Lung (tissue), 12 donors: ENCODE data around the gene RABGAP1L. TPM values are rescaled to one million over a fixed set of nuclear protein-coding genes. Genes with fewer than 3 reads are reported as not detected.

Source experiments
- ATAC-seq: fragments of 200-7000 bp; cut with Tn5 transposase; one replicate; pipeline ENCODE4 v1.9.1; 2020; ENCODE audit warnings: moderate number of reproducible peaks; ENCODE audit not compliant: insufficient read depth, low FRiP score
- DNase-seq, 3 donors: peaks; one replicate each; pipeline ENCODE4 v3.0.0-alpha.2; 2013 to 2017
- H3K27ac ChIP-seq, 2 donors: one replicate each; pipeline ENCODE4 v1.5.1; 2013; ENCODE audit warnings: mild to moderate bottlenecking in 2 of 2, moderate library complexity in 2 of 2, control low read depth in 1 of 2, inconsistent platforms in 1 of 2, low read depth in 1 of 2, low read length in 1 of 2
- H3K27me3 ChIP-seq, 3 donors: one replicate each; pipeline ENCODE4 v1.5.1; 2013; ENCODE audit warnings: low read length in 2 of 3; ENCODE audit not compliant: control insufficient read depth in 3 of 3, insufficient read depth in 3 of 3
- H3K36me3 ChIP-seq, 4 donors: one replicate each; pipeline ENCODE4 v1.5.1; 2013; ENCODE audit warnings: low read length in 4 of 4, mild to moderate bottlenecking in 1 of 4, moderate library complexity in 1 of 4; ENCODE audit not compliant: control insufficient read depth in 4 of 4, insufficient read depth in 4 of 4
- H3K4me1 ChIP-seq, 5 donors: one replicate each; pipeline ENCODE4 v1.5.1; 2013; ENCODE audit warnings: low read length in 5 of 5, mild to moderate bottlenecking in 2 of 5, moderate library complexity in 1 of 5; ENCODE audit not compliant: control insufficient read depth in 5 of 5, insufficient read depth in 5 of 5
- H3K4me3 ChIP-seq: one replicate; pipeline ENCODE4 v1.5.1; 2013; ENCODE audit warnings: mild to moderate bottlenecking, control low read depth, moderate library complexity
- H3K9ac ChIP-seq, 2 donors: one replicate each; pipeline ENCODE4 v1.5.1; 2013; ENCODE audit warnings: low read length in 2 of 2, control low read depth in 1 of 2; ENCODE audit not compliant: insufficient read depth in 1 of 2
- H3K9me3 ChIP-seq, 4 donors: one replicate each; pipeline ENCODE4 v1.5.1; 2013; ENCODE audit warnings: low read length in 3 of 4, mild to moderate bottlenecking in 1 of 4, moderate library complexity in 1 of 4; ENCODE audit not compliant: control insufficient read depth in 4 of 4, insufficient read depth in 3 of 4
- CTCF ChIP-seq: IDR thresholded peaks from 2 replicates; pipeline ENCODE4 v1.5.1; 2012; ENCODE audit warnings: mild to moderate bottlenecking; ENCODE audit errors: control extremely low read depth, extremely low read depth
- WGBS, 2 donors: extraction: QIAGEN DNeasy Blood & Tissue Kit; methylation state at CpG; one replicate each; pipeline ENCODE4 v1.1.7; 2013; 5-methylcytosine and 5-hydroxymethylcytosine counted together
- polyA plus RNA-seq, 2 donors: library from polyadenylated mRNA; stranded (reverse); fragments of 200-250 nt; gene quantifications; one replicate each; pipeline ENCODE4 v1.2.1, GENCODE V29; 2013
- total RNA-seq, 2 donors: library from RNA; depleted of rRNA in 1 of 2; stranded (reverse); fragments of >200 nt in 1 of 2; gene quantifications; one replicate each; pipeline ENCODE4 v1.2.1, GENCODE V29; 2014 to 2021
- donor health status: control.
- donor health status: control.
- donor health status: Bipolar disorder and iron deficiency.
- donor health status: healthy.
- donor health status: DM: yes; HTN: yes; CAD: no.

The RABGAP1L gene
- total and polyA plus RNA-seq, 4 donors: 16.0 to 123 (median 44.5) TPM

GRCh38 chr1:174448974-174449373, 289.7 kb downstream of the RABGAP1L start:
- 44 to 57% methylated on average over 5 of the region's 5 CpGs for WGBS, 2 donors
- peaks cover 0 to 7% (median 2%) of the 10 kb centered on the region in 5 donors for H3K4me1 ChIP-seq

GRCh38 chr1:174451408-174451807, 292.1 kb downstream of the RABGAP1L start:
- Histone ChIP-seq H3K27me3 (no peaks in the 10 kb centered on the region), H3K27ac (no peak overlapping the region), H3K9me3 (no peaks in the 10 kb centered on the region), H3K4me3 (no peak overlapping the region), H3K4me1 (peaks cover 0 to 7% (median 2%) of the 10 kb centered on the region in 5 donors), H3K36me3 (no peaks in the 10 kb centered on the region), H3K9ac (no peak overlapping the region)
- no peak for DNase-seq
- ATAC-seq: no peak
- no peak for TF ChIP-seq CTCF
- WGBS, 2 donors: 92 to 94% methylated on average over 6 of the region's 6 CpGs

More at GRCh38 chr1:174448974-174449373, 289.7 kb downstream of the RABGAP1L start:
- Histone ChIP-seq H3K27ac (no peak overlapping the region), H3K36me3 (no peaks in the 10 kb centered on the region), H3K4me3 (no peak overlapping the region), H3K9me3 (no peaks in the 10 kb centered on the region), H3K27me3 (no peaks in the 10 kb centered on the region), H3K9ac (no peak overlapping the region)
- ATAC-seq (no peak), DNase-seq (peak in 2 of 3 donors; percentile 14 to 49)
- no peak for TF ChIP-seq CTCF

GRCh38 chr1:174465855-174466254, 306.5 kb downstream of the RABGAP1L start:
- no peaks in the 10 kb centered on the region for H3K27me3 ChIP-seq
- no peak for ATAC-seq
- H3K4me3 ChIP-seq: no peak overlapping the region
- H3K27ac ChIP-seq: no peak overlapping the region
- no peak for DNase-seq
- no peaks in the 10 kb centered on the region for H3K9me3 ChIP-seq
- WGBS, 2 donors: 97 to 100% methylated on average over 2 of the region's 2 CpGs
- no peaks in the 10 kb centered on the region for H3K36me3 ChIP-seq
- H3K4me1 ChIP-seq: peaks cover 0 to 5% (median 0%) of the 10 kb centered on the region in 5 donors
- no peak overlapping the region for H3K9ac ChIP-seq
- no peak for TF ChIP-seq CTCF

GRCh38 chr1:174466607-174467006, 307.3 kb downstream of the RABGAP1L start:
- DNase-seq: no peak
- no peak overlapping the region for H3K27ac ChIP-seq
- peaks cover 0 to 5% (median 0%) of the 10 kb centered on the region in 5 donors for H3K4me1 ChIP-seq
- no peaks in the 10 kb centered on the region for H3K27me3 ChIP-seq
- no peak for ATAC-seq
- 96 to 97% methylated on average over 8 of the region's 8 CpGs for WGBS, 2 donors
- TF ChIP-seq CTCF: no peak
- H3K4me3 ChIP-seq: no peak overlapping the region
- H3K9me3 ChIP-seq: no peaks in the 10 kb centered on the region
- H3K36me3 ChIP-seq: no peaks in the 10 kb centered on the region
- H3K9ac ChIP-seq: no peak overlapping the region
